CD1c-positive myeloid dendritic cell (primary cell): ENCODE measurements around the gene ZFPL1.

Experiments used
- DNase-seq: peaks from one replicate; pipeline ENCODE4 v3.0.0-alpha.2; 2016; ENCODE audit errors: extremely low spot score

Gene ZFPL1

GRCh38 chr11:65129649-65130441 is 45.8 kb downstream of the ZFPL1 start:
- DNase-seq: no peak

GRCh38 chr11:65130631-65131416 is 46.8 kb downstream of the ZFPL1 start:
- DNase-seq: no peak

- DNase-seq: no peak
These were observed 47.4 kb downstream of the ZFPL1 start for GRCh38 chr11:65131417-65131776.

DNA sequence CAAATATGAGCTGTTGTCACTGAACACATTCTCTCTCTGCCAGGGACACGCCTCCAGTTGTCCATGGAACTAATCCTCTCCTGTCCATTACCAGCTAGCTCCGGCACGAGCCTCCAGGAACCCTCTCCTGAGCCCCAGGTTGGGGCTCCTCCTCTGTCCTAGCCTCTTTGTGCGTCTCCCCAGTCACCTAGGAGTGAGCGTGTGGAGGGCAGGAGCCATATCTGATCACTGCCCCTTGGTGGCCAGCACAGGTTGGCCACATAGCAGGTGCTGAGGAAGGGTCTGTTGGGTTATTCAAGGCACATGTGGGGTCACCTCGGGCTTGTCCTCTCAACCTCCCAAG is 47.8 kb downstream of the ZFPL1 start:
- DNase-seq: no peak

- DNase-seq: no peak
These were observed 48.4 kb downstream of the ZFPL1 start for GRCh38 chr11:65132238-65132987.

- peak; percentile 59 for DNase-seq
These were observed 49.1 kb downstream of the ZFPL1 start for GRCh38 chr11:65132988-65133700.

GRCh38 chr11:65133724-65134123 is 49.7 kb downstream of the ZFPL1 start:
- no peak for DNase-seq

DNA sequence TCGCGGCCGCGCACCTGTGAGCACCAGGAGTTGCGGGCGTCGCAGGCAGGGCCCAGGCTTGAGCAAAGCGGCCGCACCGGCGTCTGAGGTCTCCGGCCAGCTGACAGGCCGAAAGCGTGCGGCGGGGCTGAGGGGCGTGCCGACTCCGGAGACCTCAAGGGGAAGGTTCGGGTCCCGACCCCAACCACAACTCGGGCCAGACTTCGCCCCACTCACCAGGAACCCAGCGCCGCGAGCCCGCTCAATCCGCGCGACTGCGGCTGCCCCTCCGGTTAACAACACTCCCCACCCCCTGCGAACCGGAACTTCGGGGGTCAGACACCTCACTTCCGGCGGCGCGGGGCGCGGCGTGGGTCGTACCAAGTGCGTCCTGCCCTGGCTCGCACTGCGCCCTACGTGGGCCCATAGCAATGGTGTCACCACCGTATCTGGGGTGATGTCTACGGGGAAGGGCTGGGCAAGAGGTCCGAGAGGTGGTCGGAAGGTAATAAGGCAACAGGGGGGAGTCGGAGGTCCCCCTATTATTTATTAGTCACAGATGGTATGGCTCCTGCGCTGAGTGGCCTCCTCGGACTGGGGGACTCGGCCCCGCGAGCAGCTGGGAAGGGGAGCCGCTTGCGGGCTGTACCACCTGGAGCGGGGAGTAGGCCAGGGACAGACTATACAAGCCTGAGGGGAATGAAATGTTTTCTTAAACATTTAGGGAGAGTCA is 50.4 kb downstream of the ZFPL1 start, which contains the start of gene SYVN1:
SYVN1 (minus strand) TSS at position 280 of the 712 bp plus-strand sequence. CDS start 918 bp downstream, outside the sequence.
- peak; percentile 96 for DNase-seq

- DNase-seq: peak; percentile 95
These were observed 51.1 kb downstream of the ZFPL1 start for GRCh38 chr11:65134952-65135632.

- DNase-seq: no peak
These were observed 51.7 kb downstream of the ZFPL1 start for GRCh38 chr11:65135633-65136145.

- DNase-seq: no peak
These were observed 52.6 kb downstream of the ZFPL1 start for GRCh38 chr11:65136515-65137096.
